Endodermal cell (in vitro differentiated cells): ENCODE results near the gene SORD. TPM values are rescaled to one million over a fixed set of nuclear protein-coding genes. Genes with fewer than 3 reads are reported as not detected.

Experiments
- DNase-seq: peaks from one replicate; pipeline ENCODE4 v3.0.0-alpha.2; 2017
- H3K27ac ChIP-seq: 2 replicates; pipeline ENCODE4 v1.5.1; 2013; ENCODE audit warnings: mild to moderate bottlenecking, low read depth, low read length, moderate library complexity
- H3K27me3 ChIP-seq: 2 replicates; pipeline ENCODE4 v1.6.1; 2013; ENCODE audit warnings: mild to moderate bottlenecking, low read length, moderate library complexity; ENCODE audit not compliant: insufficient read depth, control insufficient read depth, poor library complexity, severe bottlenecking
- H3K36me3 ChIP-seq: 2 replicates; pipeline ENCODE4 v1.7.0; 2013; ENCODE audit warnings: mild to moderate bottlenecking, low read length, moderate library complexity; ENCODE audit not compliant: control insufficient read depth, insufficient read depth
- H3K4me1 ChIP-seq: one replicate; pipeline ENCODE4 v1.7.0; 2013; ENCODE audit warnings: low read length; ENCODE audit not compliant: control insufficient read depth, insufficient read depth
- H3K4me3 ChIP-seq: 2 replicates; pipeline ENCODE4 v1.5.1; 2013; ENCODE audit warnings: mild to moderate bottlenecking, low read length, moderate library complexity
- H3K9ac ChIP-seq: 2 replicates; pipeline ENCODE4 v1.6.1; 2013; ENCODE audit warnings: mild to moderate bottlenecking, low read length, moderate library complexity; ENCODE audit not compliant: poor library complexity, severe bottlenecking; ENCODE audit errors: extremely low read depth
- H3K9me3 ChIP-seq: 2 replicates; pipeline ENCODE4 v1.6.1; 2013; ENCODE audit warnings: mild to moderate bottlenecking, low read length, moderate library complexity; ENCODE audit not compliant: control insufficient read depth
- H3K27ac Mint-ChIP-seq: 2 replicates; pipeline ENCODE4 v1.8.0; 2020; ENCODE audit warnings: mixed read lengths
- H3K27me3 Mint-ChIP-seq: 2 replicates; pipeline ENCODE4 v1.8.0; 2021; ENCODE audit warnings: mild to moderate bottlenecking, mixed read lengths; ENCODE audit not compliant: insufficient read depth
- H3K36me3 Mint-ChIP-seq: 2 replicates; pipeline ENCODE4 v1.8.0; 2020; ENCODE audit warnings: low read depth, mixed read lengths
- H3K4me1 Mint-ChIP-seq: 2 replicates; pipeline ENCODE4 v1.8.0; 2020; ENCODE audit warnings: mixed read lengths
- H3K4me3 Mint-ChIP-seq: 2 replicates; pipeline ENCODE4 v1.8.0; 2020; ENCODE audit warnings: mild to moderate bottlenecking, moderate library complexity, mixed read lengths
- H3K9me3 Mint-ChIP-seq: 2 replicates; pipeline ENCODE4 v1.8.0; 2020; ENCODE audit warnings: mild to moderate bottlenecking, mixed read lengths
- CTCF ChIP-seq: fragments of 200-600 bp; sonication (generic); conservative IDR thresholded peaks from 2 replicates; pipeline ENCODE4 v1.5.0; 2021; ENCODE audit warnings: antibody characterized with exemption, mild to moderate bottlenecking
- WGBS, 2 experiments: methylation state at CpG; one replicate each; pipeline versions ENCODE4 v1.1.5 to v1.1.7; 2013; ENCODE audit warnings: missing lambda C conversion rate in 2 of 2, mixed read lengths in 1 of 2; ENCODE audit not compliant: insufficient coverage in 1 of 2, insufficient read length in 1 of 2; 5-methylcytosine and 5-hydroxymethylcytosine counted together
- total RNA-seq, 2 donors: library from RNA; stranded (reverse); fragmentation: NEBNext Ultra II Directional in 1 of 2; extraction: Animal tissue kit (Norgen Biotek cat#: 25700) in 1 of 2; gene quantifications; 2 replicates in 1 of 2; 3 replicates in 1 of 2; pipeline ENCODE4 v1.2.1, GENCODE V29; 2021

Gene SORD
- total RNA-seq, 2 donors from 2014 or later = 28.7 to 40.3 TPM

GRCh38 chr15:45093013-45093412, 70.0 kb downstream of the SORD start:
- DNase-seq = no peak
- Mint-ChIP-seq H3K4me3 (no peak overlapping the region), H3K27ac (no peak overlapping the region), H3K9me3 (no peaks in the 10 kb centered on the region), H3K27me3 (peaks cover 70% of the 10 kb centered on the region), H3K36me3 (no peaks in the 10 kb centered on the region), H3K4me1 (peaks cover 10% of the 10 kb centered on the region)
- Histone ChIP-seq H3K27me3 (peaks cover 91% of the 10 kb centered on the region), H3K4me3 (no peak overlapping the region), H3K36me3 (no peaks in the 10 kb centered on the region), H3K9ac (no peak overlapping the region), H3K4me1 (peaks cover 8% of the 10 kb centered on the region), H3K9me3 (no peaks in the 10 kb centered on the region), H3K27ac (no peak overlapping the region)
- WGBS, 2 experiments = 83 to 96% methylated on average over 4 of the region's 4 CpGs
- no peak for TF ChIP-seq CTCF

DNA sequence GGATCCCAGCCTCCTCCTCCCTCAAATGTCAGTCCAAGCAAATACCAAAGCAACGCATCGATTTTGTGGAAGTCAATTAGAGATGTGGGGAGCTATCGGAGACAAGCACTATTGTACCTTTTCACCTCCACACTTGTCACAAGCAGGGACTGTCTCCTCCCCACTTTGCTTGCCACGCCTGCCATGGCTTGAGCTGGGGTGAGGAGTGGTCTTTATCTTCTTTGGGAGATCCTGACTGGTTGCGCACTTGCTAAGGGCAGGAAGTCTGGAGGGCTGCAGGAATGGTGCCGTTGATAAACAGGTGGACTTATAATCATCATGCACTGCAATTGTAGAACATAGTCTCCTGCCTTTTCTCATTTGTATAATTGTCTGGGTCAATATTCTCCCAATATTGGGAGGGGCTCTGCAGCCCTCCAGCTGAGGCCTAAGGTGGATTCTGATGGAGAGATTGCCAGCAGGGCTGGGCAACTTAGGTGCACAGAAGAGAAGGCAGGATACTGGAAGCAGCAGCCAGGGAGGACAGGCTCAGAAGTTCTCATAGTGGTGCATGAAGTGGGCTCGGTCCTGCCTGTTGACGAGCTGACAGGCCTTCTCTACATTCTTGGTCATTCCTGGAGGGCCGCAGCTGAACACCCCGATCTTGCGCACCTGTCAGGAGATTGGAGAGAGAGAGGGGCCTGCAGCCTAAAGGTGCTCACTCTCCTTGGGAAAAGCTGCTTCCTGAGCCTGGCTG, 70.8 kb downstream of the SORD start:
- 94 to 97% methylated on average over 5 to 11 of the region's 11 CpGs for WGBS, 2 experiments
- H3K36me3 Mint-ChIP-seq = no peaks in the 10 kb centered on the region
- no peak overlapping the region for H3K27ac Mint-ChIP-seq
- no peaks in the 10 kb centered on the region for H3K36me3 ChIP-seq
- peaks cover 67% of the 10 kb centered on the region for H3K27me3 Mint-ChIP-seq
- no peak for DNase-seq
- peaks cover 90% of the 10 kb centered on the region for H3K27me3 ChIP-seq
- H3K9me3 Mint-ChIP-seq = no peaks in the 10 kb centered on the region
- H3K9ac ChIP-seq = no peak overlapping the region
- H3K9me3 ChIP-seq = no peaks in the 10 kb centered on the region
- no peak for TF ChIP-seq CTCF
- H3K27ac ChIP-seq = no peak overlapping the region
- peaks cover 7% of the 10 kb centered on the region for H3K4me1 ChIP-seq
- no peak overlapping the region for H3K4me3 ChIP-seq
- H3K4me1 Mint-ChIP-seq = peaks cover 7% of the 10 kb centered on the region
- H3K4me3 Mint-ChIP-seq = no peak overlapping the region

DNA sequence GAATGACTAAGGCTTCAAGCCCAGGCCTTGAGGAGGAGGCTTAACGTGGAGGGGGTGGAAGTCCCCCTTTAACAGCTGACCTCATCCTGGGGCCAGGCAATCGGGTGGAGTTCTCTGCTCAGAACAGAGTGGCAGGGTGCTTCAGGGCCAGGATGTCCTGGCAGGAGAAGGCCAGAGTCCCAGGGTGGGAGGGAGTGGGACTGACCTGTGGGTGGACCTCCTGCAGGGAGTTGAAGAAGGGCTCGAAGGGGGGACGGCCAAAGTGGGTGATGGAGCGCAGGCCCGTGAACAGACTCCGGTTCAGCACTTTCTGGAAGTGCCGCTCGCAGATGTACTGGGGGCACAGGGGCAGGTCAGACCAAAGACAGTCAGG, 71.3 kb downstream of the SORD start:
- 90 to 100% methylated on average over 4 to 9 of the region's 9 CpGs for WGBS, 2 experiments
- no peaks in the 10 kb centered on the region for H3K9me3 ChIP-seq
- H3K27ac ChIP-seq = no peak overlapping the region
- H3K4me3 ChIP-seq = no peak overlapping the region
- no peaks in the 10 kb centered on the region for H3K36me3 ChIP-seq
- no peak for TF ChIP-seq CTCF
- H3K27me3 Mint-ChIP-seq = peaks cover 67% of the 10 kb centered on the region
- no peak overlapping the region for H3K4me3 Mint-ChIP-seq
- H3K4me1 Mint-ChIP-seq = peaks cover 1% of the 10 kb centered on the region
- H3K9me3 Mint-ChIP-seq = no peaks in the 10 kb centered on the region
- peaks cover 88% of the 10 kb centered on the region for H3K27me3 ChIP-seq
- DNase-seq = no peak
- H3K27ac Mint-ChIP-seq = no peak overlapping the region
- peaks cover 1% of the 10 kb centered on the region for H3K4me1 ChIP-seq
- no peak overlapping the region for H3K9ac ChIP-seq
- H3K36me3 Mint-ChIP-seq = no peaks in the 10 kb centered on the region
